ENCODE measurements around the gene TUBA1C. TPM values are rescaled to one million over a fixed set of nuclear protein-coding genes. Genes with fewer than 3 reads are reported as not detected.

Gene TUBA1C
- 402 and 655 TPM in 2 replicates for total RNA-seq (ENCODE audit: low replicate concordance)

DNA sequence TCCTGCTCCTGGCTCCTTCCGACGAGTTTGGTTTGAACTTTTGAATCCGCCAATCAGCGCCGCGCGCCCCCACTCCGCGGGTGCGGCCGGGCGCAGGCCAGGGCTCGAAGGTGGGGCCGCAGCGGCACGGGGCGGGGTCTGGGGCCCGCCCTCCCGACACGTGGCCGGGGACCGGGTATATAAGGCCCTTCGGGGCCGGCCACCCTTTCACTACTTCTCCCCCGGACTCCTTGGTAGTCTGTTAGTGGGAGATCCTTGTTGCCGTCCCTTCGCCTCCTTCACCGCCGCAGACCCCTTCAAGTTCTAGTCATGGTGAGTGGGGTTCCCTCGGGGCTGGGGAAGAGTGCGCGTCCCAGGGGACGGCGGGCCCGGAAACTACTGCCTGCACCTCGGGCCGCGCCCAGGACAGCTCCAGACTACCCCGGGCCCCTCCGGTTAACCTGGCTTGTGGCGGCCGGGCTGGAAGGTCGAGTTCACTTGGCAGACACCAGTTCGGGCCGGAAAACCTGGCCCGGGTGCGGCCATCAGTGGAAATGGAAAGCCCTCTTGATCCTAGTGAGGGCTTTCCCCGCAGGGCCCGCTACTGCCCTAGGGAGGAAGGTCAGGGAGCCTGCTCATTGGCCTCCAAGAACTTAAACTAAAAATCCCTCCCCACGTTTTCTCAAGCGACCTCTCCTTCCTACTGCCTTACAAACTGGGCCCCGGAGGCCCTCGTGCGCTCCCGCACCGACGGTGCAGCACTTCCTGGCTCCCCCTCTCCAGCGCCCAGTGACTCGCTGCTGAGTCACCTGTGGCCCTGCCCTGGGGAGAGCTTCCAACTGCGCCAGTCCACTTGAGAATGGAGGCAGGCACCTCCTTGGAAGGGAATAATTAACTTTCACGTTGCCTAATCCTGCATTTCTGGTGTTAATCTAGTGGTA is at the start of gene TUBA1C:
Gene TUBA1C (plus strand): TSS at position 210 of the 920 bp plus-strand sequence. CDS start 100 bp downstream, at position 310.
- H3K36me3 Mint-ChIP-seq: peaks cover 20% of the 10 kb centered on the region
- Histone ChIP-seq H3K4me2 (peak within 1 kb of the TSS; percentile 83), H3K9ac (peak within 1 kb of the TSS; percentile 43), H3K36me3 (peaks cover 3% of the 10 kb centered on the region), H4K20me1 (ENCODE audit: low read depth) (peaks cover 31% of the 10 kb centered on the region), H3K9me3 (ENCODE audit: low read depth) (no peaks in the 10 kb centered on the region), H3F3A (ENCODE audit: low read depth) (peaks cover 69% of the 10 kb centered on the region), H2AFZ (replicated peaks) (peak within 1 kb of the TSS; percentile 69), H3K4me3 (peak within 1 kb of the TSS; percentile 65), H3K27ac (peak within 1 kb of the TSS; percentile 39), H3K27me3 (no peaks in the 10 kb centered on the region), H3K4me1 (peaks cover 25% of the 10 kb centered on the region), H3K79me2 (ENCODE audit: low read depth) (peaks cover 74% of the 10 kb centered on the region)
- peak within 1 kb of the TSS; percentile 88 for H3K4me3 Mint-ChIP-seq
- no peaks in the 10 kb centered on the region for H3K9me3 Mint-ChIP-seq
- peaks cover 2% of the 10 kb centered on the region for H3K27me3 Mint-ChIP-seq (ENCODE audit: insufficient read depth, low read depth)
- no peak within 1 kb of the TSS for H3K27ac Mint-ChIP-seq
- peak; percentile 95 for DNase-seq (ENCODE audit: low spot score)
- TF ChIP-seq EZH2 (IDR thresholded peaks at IDR 0.05) (no peak), EZH2phosphoT487 (IDR thresholded peaks at IDR 0.05) (no peak)
- TF ChIP-seq, protein P1, sequence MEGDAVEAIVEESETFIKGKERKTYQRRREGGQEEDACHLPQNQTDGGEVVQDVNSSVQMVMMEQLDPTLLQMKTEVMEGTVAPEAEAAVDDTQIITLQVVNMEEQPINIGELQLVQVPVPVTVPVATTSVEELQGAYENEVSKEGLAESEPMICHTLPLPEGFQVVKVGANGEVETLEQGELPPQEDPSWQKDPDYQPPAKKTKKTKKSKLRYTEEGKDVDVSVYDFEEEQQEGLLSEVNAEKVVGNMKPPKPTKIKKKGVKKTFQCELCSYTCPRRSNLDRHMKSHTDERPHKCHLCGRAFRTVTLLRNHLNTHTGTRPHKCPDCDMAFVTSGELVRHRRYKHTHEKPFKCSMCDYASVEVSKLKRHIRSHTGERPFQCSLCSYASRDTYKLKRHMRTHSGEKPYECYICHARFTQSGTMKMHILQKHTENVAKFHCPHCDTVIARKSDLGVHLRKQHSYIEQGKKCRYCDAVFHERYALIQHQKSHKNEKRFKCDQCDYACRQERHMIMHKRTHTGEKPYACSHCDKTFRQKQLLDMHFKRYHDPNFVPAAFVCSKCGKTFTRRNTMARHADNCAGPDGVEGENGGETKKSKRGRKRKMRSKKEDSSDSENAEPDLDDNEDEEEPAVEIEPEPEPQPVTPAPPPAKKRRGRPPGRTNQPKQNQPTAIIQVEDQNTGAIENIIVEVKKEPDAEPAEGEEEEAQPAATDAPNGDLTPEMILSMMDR (IDR thresholded peaks at IDR 0.05): no peak
- peaks cover 30% of the 10 kb centered on the region for H3K4me1 Mint-ChIP-seq

DNA sequence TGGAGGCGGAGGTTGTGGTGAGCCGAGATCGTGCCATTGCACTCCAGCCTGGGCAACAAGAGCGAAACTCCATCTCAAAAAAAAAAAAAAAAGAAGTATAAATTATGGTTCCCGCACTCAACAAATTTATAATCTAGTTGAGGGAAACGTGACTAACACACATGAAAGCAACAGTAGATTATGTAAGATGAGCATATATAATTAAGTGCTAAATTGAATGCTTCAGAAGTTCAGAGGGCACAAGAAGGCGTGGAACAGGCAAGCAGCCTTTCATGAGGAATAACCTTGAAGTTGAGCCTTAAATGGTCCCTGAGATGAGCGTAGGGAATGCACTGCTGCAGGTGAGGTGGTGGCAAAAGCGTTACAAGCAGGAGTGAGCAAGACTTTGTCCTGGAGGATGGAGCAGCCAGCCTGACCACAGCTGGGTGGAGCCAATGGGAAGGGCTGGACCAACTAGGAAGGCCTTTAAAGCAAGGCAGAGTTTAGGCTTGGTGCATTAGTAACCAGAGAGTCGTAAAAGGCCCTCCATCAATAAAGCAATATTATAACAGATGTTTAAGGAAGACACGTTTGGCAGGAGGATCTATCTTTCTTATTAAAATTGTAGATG is 45.4 kb upstream of the TUBA1C start:
- H2AFZ ChIP-seq (replicated peaks): no peak overlapping the region
- H3K27ac ChIP-seq: no peak overlapping the region
- H3K79me2 ChIP-seq (ENCODE audit: low read depth): no peaks in the 10 kb centered on the region
- peaks cover 36% of the 10 kb centered on the region for H3F3A ChIP-seq (ENCODE audit: low read depth)
- no peak overlapping the region for H3K4me3 Mint-ChIP-seq
- no peak overlapping the region for H3K9ac ChIP-seq
- H3K27ac Mint-ChIP-seq: peak overlapping the region; percentile 39
- H3K9me3 Mint-ChIP-seq: no peaks in the 10 kb centered on the region
- H3K27me3 ChIP-seq: no peaks in the 10 kb centered on the region
- H3K36me3 Mint-ChIP-seq: no peaks in the 10 kb centered on the region
- H3K4me3 ChIP-seq: no peak overlapping the region
- no peaks in the 10 kb centered on the region for H3K9me3 ChIP-seq (ENCODE audit: low read depth)
- H3K36me3 ChIP-seq: no peaks in the 10 kb centered on the region
- TF ChIP-seq, protein P1 (IDR thresholded peaks at IDR 0.05): no peak
- no peak for TF ChIP-seq EZH2phosphoT487 (IDR thresholded peaks at IDR 0.05)
- TF ChIP-seq EZH2 (IDR thresholded peaks at IDR 0.05): no peak
- no peak for DNase-seq (ENCODE audit: low spot score)
- peaks cover 2% of the 10 kb centered on the region for H3K27me3 Mint-ChIP-seq (ENCODE audit: insufficient read depth, low read depth)
- peaks cover 48% of the 10 kb centered on the region for H3K4me1 Mint-ChIP-seq
- peaks cover 28% of the 10 kb centered on the region for H3K4me1 ChIP-seq
- H4K20me1 ChIP-seq (ENCODE audit: low read depth): no peaks in the 10 kb centered on the region
- no peak overlapping the region for H3K4me2 ChIP-seq

DNA sequence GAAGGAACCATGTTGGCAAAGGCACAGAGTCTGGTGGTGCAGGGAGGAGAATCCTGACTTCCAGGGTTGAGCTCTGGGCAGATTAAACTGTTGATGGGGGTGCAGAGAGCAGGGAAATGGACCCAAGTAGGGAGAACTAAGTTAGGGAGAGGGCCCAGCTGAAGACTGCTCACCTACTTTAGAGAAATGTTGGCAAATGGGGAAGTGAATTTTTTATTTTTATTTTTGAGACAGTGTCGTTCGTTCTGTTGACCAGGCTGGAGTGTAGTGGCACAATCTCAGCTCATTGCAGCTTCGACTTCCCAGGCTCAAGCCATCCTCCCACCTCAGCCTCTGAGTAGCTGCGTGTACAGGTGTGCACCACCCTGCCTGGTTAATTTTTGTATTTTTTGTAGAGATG is 43.9 kb upstream of the TUBA1C start:
- Histone ChIP-seq H3K36me3 (no peaks in the 10 kb centered on the region), H3K4me2 (no peak overlapping the region), H3K4me3 (no peak overlapping the region), H3K27me3 (no peaks in the 10 kb centered on the region), H3K27ac (no peak overlapping the region), H3K9ac (no peak overlapping the region), H3F3A (ENCODE audit: low read depth) (peaks cover 21% of the 10 kb centered on the region), H3K9me3 (ENCODE audit: low read depth) (no peaks in the 10 kb centered on the region), H3K4me1 (peaks cover 15% of the 10 kb centered on the region), H4K20me1 (ENCODE audit: low read depth) (no peaks in the 10 kb centered on the region), H3K79me2 (ENCODE audit: low read depth) (no peaks in the 10 kb centered on the region), H2AFZ (replicated peaks) (no peak overlapping the region)
- Mint-ChIP-seq H3K27me3 (ENCODE audit: insufficient read depth, low read depth) (peaks cover 8% of the 10 kb centered on the region), H3K9me3 (no peaks in the 10 kb centered on the region), H3K4me1 (peaks cover 41% of the 10 kb centered on the region), H3K4me3 (no peak overlapping the region), H3K27ac (peak overlapping the region; percentile 58), H3K36me3 (no peaks in the 10 kb centered on the region)
- no peak for DNase-seq (ENCODE audit: low spot score)
- TF ChIP-seq EZH2 (IDR thresholded peaks at IDR 0.05): no peak
- TF ChIP-seq, protein P1 (IDR thresholded peaks at IDR 0.05): no peak
- no peak for TF ChIP-seq EZH2phosphoT487 (IDR thresholded peaks at IDR 0.05)

Measured in neural progenitor cell (in vitro differentiated cells).